Esophagus squamous epithelium (tissue), 5 donors: ENCODE results near the gene PDGFB. TPM values are rescaled to one million over a fixed set of nuclear protein-coding genes. Genes with fewer than 3 reads are reported as not detected.

Experiments used
- DNase-seq: peaks from one replicate; lab custom pipeline; 2025; lab: John Stamatoyannopoulos, UW
- H3K27ac ChIP-seq, 4 donors: fragments of 200-600 bp; sonication (generic); one replicate each; pipeline ENCODE4 v1.5.1; 2016 to 2019; ENCODE audit warnings: mild to moderate bottlenecking in 1 of 4
- H3K27me3 ChIP-seq, 4 donors: fragments of 200-600 bp; sonication (generic); 1 replicate in 3 of 4; 2 replicates in 1 of 4; pipeline versions ENCODE4 v1.5.1 to v1.6.0; 2017 to 2021; ENCODE audit warnings: antibody characterized with exemption in 1 of 4
- H3K36me3 ChIP-seq, 3 donors: fragments of 200-600 bp; sonication (generic); one replicate each; pipeline ENCODE4 v1.5.1; 2016 to 2019
- H3K4me1 ChIP-seq, 3 donors: fragments of 200-600 bp; sonication (generic); one replicate each; pipeline ENCODE4 v1.5.1; 2017 to 2019
- H3K4me3 ChIP-seq, 4 donors: fragments of 200-600 bp; sonication (generic); 1 replicate in 3 of 4; 2 replicates in 1 of 4; pipeline ENCODE4 v1.5.1; 2016 to 2019; ENCODE audit warnings: mild to moderate bottlenecking in 2 of 4, moderate library complexity in 1 of 4
- H3K9me3 ChIP-seq, 3 donors: fragments of 200-600 bp; sonication (generic); one replicate each; pipeline ENCODE4 v1.5.1; 2016 to 2019
- CTCF ChIP-seq, 6 experiments: fragments of 450-650 bp in 4 of 6; fragments of 200-600 bp in 2 of 6; sonication (generic) in 2 of 6; IDR thresholded peaks; one replicate each; pipeline ENCODE4 v1.5.1; 2016 to 2019; ENCODE audit warnings: antibody characterized with exemption in 6 of 6, mild to moderate bottlenecking in 4 of 6, moderate library complexity in 4 of 6
- POLR2A ChIP-seq, 4 donors: fragments of 450-650 bp; IDR thresholded peaks; one replicate each; pipeline ENCODE4 v1.6.1; 2017; ENCODE audit warnings: antibody characterized with exemption in 4 of 4, mild to moderate bottlenecking in 4 of 4, moderate library complexity in 3 of 4
- WGBS, 2 donors: methylation state at CpG; one replicate each; pipeline ENCODE4 v1.1.5; 2018; 5-methylcytosine and 5-hydroxymethylcytosine counted together
- intact Hi-C: fragments of 100-400 bp; cut with DNase I; formaldehyde crosslinking; loops from one replicate; pipeline ENCODE4 v1.15.0; 2022
- total RNA-seq, 4 donors: library from RNA; depleted of rRNA; stranded (reverse); fragments of >200 nt; gene quantifications; one replicate each; pipeline ENCODE4 v1.1.0, GENCODE V29; 2016
- donor health status: DM: yes; HTN: yes; CAD: no.

Gene PDGFB
- total RNA-seq, 4 donors from 2014 or later, result 1.2 to 6.3 (median 3.7) TPM

- no peak for TF ChIP-seq CTCF (IDR thresholded peaks at IDR 0.05)
- no peak for TF ChIP-seq POLR2A (IDR thresholded peaks at IDR 0.05)
- H3K4me3 ChIP-seq, result no peak overlapping the region
- intact Hi-C loops, result no loop called here
- DNase-seq, result no peak
- 87 to 92% methylated on average over 3 to 9 of the region's 9 CpGs for WGBS, 2 donors
- peaks cover 0 to 44% (median 0%) of the 10 kb centered on the region in 4 donors for H3K27me3 ChIP-seq
- peaks cover 26 to 63% (median 28%) of the 10 kb centered on the region in 3 donors for H3K4me1 ChIP-seq
- no peaks in the 10 kb centered on the region for H3K9me3 ChIP-seq
- H3K36me3 ChIP-seq, result peaks cover 0 to 47% (median 0%) of the 10 kb centered on the region in 3 donors
- H3K27ac ChIP-seq, result no peak overlapping the region
Observed at GRCh38 chr22:39232246-39232645, 12.5 kb downstream of the PDGFB start.

- no peak for TF ChIP-seq CTCF (IDR thresholded peaks at IDR 0.05)
- no peak for TF ChIP-seq POLR2A (IDR thresholded peaks at IDR 0.05)
- H3K27me3 ChIP-seq, result peaks cover 0 to 35% (median 0%) of the 10 kb centered on the region in 4 donors
- intact Hi-C loops, result no loop called here
- no peak overlapping the region for H3K4me3 ChIP-seq
- peaks cover 0 to 52% (median 0%) of the 10 kb centered on the region in 3 donors for H3K36me3 ChIP-seq
- WGBS, 2 donors, result 91% methylated on average over 12 to 28 of the region's 37 CpGs
- peak overlapping the region in 1 of 4 donors; percentile 40 for H3K27ac ChIP-seq
- H3K4me1 ChIP-seq, result peaks cover 17 to 54% (median 19%) of the 10 kb centered on the region in 3 donors
- H3K9me3 ChIP-seq, result no peaks in the 10 kb centered on the region
- DNase-seq, result no peak
Observed at GRCh38 chr22:39231197-39231950, 13.4 kb downstream of the PDGFB start.

- DNase-seq, result no peak
Observed at GRCh38 chr22:39230261-39231196, 14.3 kb downstream of the PDGFB start.

GRCh38 chr22:39229688-39230260, 15.0 kb downstream of the PDGFB start:
- intact Hi-C loops, result no loop called here
- TF ChIP-seq POLR2A (IDR thresholded peaks at IDR 0.05), result no peak
- no peak for TF ChIP-seq CTCF (IDR thresholded peaks at IDR 0.05)
- Histone ChIP-seq H3K27ac (peak overlapping the region in 1 of 4 donors; percentile 40), H3K9me3 (no peaks in the 10 kb centered on the region), H3K4me3 (no peak overlapping the region), H3K4me1 (peaks cover 1 to 38% (median 3%) of the 10 kb centered on the region in 3 donors), H3K27me3 (peaks cover 0 to 19% (median 0%) of the 10 kb centered on the region in 4 donors), H3K36me3 (peaks cover 0 to 68% (median 0%) of the 10 kb centered on the region in 3 donors)
- DNase-seq, result no peak
- 80 to 82% methylated on average over 4 to 6 of the region's 14 CpGs for WGBS, 2 donors

More at GRCh38 chr22:39230261-39231196, 14.3 kb downstream of the PDGFB start:
- intact Hi-C loops, result no loop called here
- peaks cover 0 to 27% (median 0%) of the 10 kb centered on the region in 4 donors for H3K27me3 ChIP-seq
- peak overlapping the region in 2 of 4 donors; percentile 40 to 42 for H3K27ac ChIP-seq
- WGBS, 2 donors, result 56 to 68% methylated on average over 17 of the region's 30 CpGs
- H3K9me3 ChIP-seq, result no peaks in the 10 kb centered on the region
- TF ChIP-seq POLR2A (IDR thresholded peaks at IDR 0.05) (no peak), CTCF (IDR thresholded peaks at IDR 0.05) (no peak)
- no peak overlapping the region for H3K4me3 ChIP-seq
- H3K4me1 ChIP-seq, result peaks cover 9 to 46% (median 10%) of the 10 kb centered on the region in 3 donors
- H3K36me3 ChIP-seq, result peaks cover 0 to 60% (median 0%) of the 10 kb centered on the region in 3 donors
